ENCODE results near the gene KCNJ13. TPM values are rescaled to one million over a fixed set of nuclear protein-coding genes. Genes with fewer than 3 reads are reported as not detected.

KCNJ13 gene
- total and polyA plus RNA-seq, 4 donors, result 17.2 TPM; not detected in 3

- H3K27ac ChIP-seq (ENCODE audit: low read depth in 1 of 2, low read length in 2 of 2), result no peak overlapping the region
- H3K4me3 ChIP-seq (ENCODE audit: low read length in 2 of 2), result no peak overlapping the region
- no peak for DNase-seq
- H3K4me1 ChIP-seq (ENCODE audit: control insufficient read depth in 1 of 2, insufficient read depth in 2 of 2, low read length in 2 of 2), result no peaks in the 10 kb centered on the region
- ATAC-seq (ENCODE audit: low FRiP score), result no peak
- intact Hi-C loops (cut with DNase I), result no loop called here
- peaks cover 17 to 21% of the 10 kb centered on the region in 2 donors for H3K36me3 ChIP-seq (ENCODE audit: control insufficient read depth in 1 of 2, insufficient read depth in 2 of 2, low read length in 1 of 2)
- no peaks in the 10 kb centered on the region for H3K9me3 ChIP-seq (ENCODE audit: control insufficient read depth, low read length)
- 93 to 94% methylated on average over 1 of the region's 1 CpG for WGBS, 2 donors
- no peaks in the 10 kb centered on the region for H3K27me3 ChIP-seq (ENCODE audit: control insufficient read depth in 1 of 2, insufficient read depth in 2 of 2, low read length in 1 of 2)
Measured at GRCh38 chr2:232795920-232796319, 19.6 kb upstream of the KCNJ13 start.

GRCh38 chr2:232794981-232795380, 18.6 kb upstream of the KCNJ13 start:
- H3K36me3 ChIP-seq (ENCODE audit: control insufficient read depth in 1 of 2, insufficient read depth in 2 of 2, low read length in 1 of 2), result peaks cover 17 to 22% of the 10 kb centered on the region in 2 donors
- DNase-seq (no peak), ATAC-seq (ENCODE audit: low FRiP score) (no peak)
- intact Hi-C loops (cut with DNase I), result no loop called here
- H3K4me1 ChIP-seq (ENCODE audit: control insufficient read depth in 1 of 2, insufficient read depth in 2 of 2, low read length in 2 of 2), result no peaks in the 10 kb centered on the region
- no peaks in the 10 kb centered on the region for H3K9me3 ChIP-seq (ENCODE audit: control insufficient read depth, low read length)
- H3K4me3 ChIP-seq (ENCODE audit: low read length in 2 of 2), result no peak overlapping the region
- no peak overlapping the region for H3K27ac ChIP-seq (ENCODE audit: low read depth in 1 of 2, low read length in 2 of 2)
- H3K27me3 ChIP-seq (ENCODE audit: control insufficient read depth in 1 of 2, insufficient read depth in 2 of 2, low read length in 1 of 2), result no peaks in the 10 kb centered on the region
- 81 to 83% methylated on average over 1 of the region's 1 CpG for WGBS, 2 donors

GRCh38 chr2:232793271-232793670, 16.9 kb upstream of the KCNJ13 start:
- DNase-seq, result no peak
- Histone ChIP-seq H3K4me3 (ENCODE audit: low read length in 2 of 2) (no peak overlapping the region), H3K27me3 (ENCODE audit: control insufficient read depth in 1 of 2, insufficient read depth in 2 of 2, low read length in 1 of 2) (no peaks in the 10 kb centered on the region), H3K27ac (ENCODE audit: low read depth in 1 of 2, low read length in 2 of 2) (no peak overlapping the region), H3K36me3 (ENCODE audit: control insufficient read depth in 1 of 2, insufficient read depth in 2 of 2, low read length in 1 of 2) (peaks cover 17 to 22% of the 10 kb centered on the region in 2 donors), H3K9me3 (ENCODE audit: control insufficient read depth, low read length) (no peaks in the 10 kb centered on the region), H3K4me1 (ENCODE audit: control insufficient read depth in 1 of 2, insufficient read depth in 2 of 2, low read length in 2 of 2) (no peaks in the 10 kb centered on the region)
- intact Hi-C loops (cut with DNase I), result no loop called here
- WGBS, 2 donors, result 79 to 90% methylated on average over 4 of the region's 4 CpGs
- no peak for ATAC-seq (ENCODE audit: low FRiP score)

GRCh38 chr2:232791518-232791917, 15.2 kb upstream of the KCNJ13 start:
- DNase-seq, result no peak
- intact Hi-C loops (cut with DNase I), result no loop called here
- Histone ChIP-seq H3K27ac (ENCODE audit: low read depth in 1 of 2, low read length in 2 of 2) (no peak overlapping the region), H3K4me3 (ENCODE audit: low read length in 2 of 2) (no peak overlapping the region), H3K36me3 (ENCODE audit: control insufficient read depth in 1 of 2, insufficient read depth in 2 of 2, low read length in 1 of 2) (peaks cover 13 to 22% of the 10 kb centered on the region in 2 donors), H3K27me3 (ENCODE audit: control insufficient read depth in 1 of 2, insufficient read depth in 2 of 2, low read length in 1 of 2) (no peaks in the 10 kb centered on the region), H3K9me3 (ENCODE audit: control insufficient read depth, low read length) (no peaks in the 10 kb centered on the region), H3K4me1 (ENCODE audit: control insufficient read depth in 1 of 2, insufficient read depth in 2 of 2, low read length in 2 of 2) (no peaks in the 10 kb centered on the region)
- WGBS, 2 donors, result 91 to 95% methylated on average over 4 of the region's 4 CpGs
- no peak for ATAC-seq (ENCODE audit: low FRiP score)

GRCh38 chr2:232789082-232789481, 12.7 kb upstream of the KCNJ13 start:
- Histone ChIP-seq H3K4me1 (ENCODE audit: control insufficient read depth in 1 of 2, insufficient read depth in 2 of 2, low read length in 2 of 2) (no peaks in the 10 kb centered on the region), H3K27ac (ENCODE audit: low read depth in 1 of 2, low read length in 2 of 2) (no peak overlapping the region), H3K9me3 (ENCODE audit: control insufficient read depth, low read length) (no peaks in the 10 kb centered on the region), H3K27me3 (ENCODE audit: control insufficient read depth in 1 of 2, insufficient read depth in 2 of 2, low read length in 1 of 2) (no peaks in the 10 kb centered on the region), H3K36me3 (ENCODE audit: control insufficient read depth in 1 of 2, insufficient read depth in 2 of 2, low read length in 1 of 2) (peaks cover 11 to 14% of the 10 kb centered on the region in 2 donors), H3K4me3 (ENCODE audit: low read length in 2 of 2) (no peak overlapping the region)
- DNase-seq, result no peak
- no peak for ATAC-seq (ENCODE audit: low FRiP score)
- WGBS, 2 donors, result 67 to 75% methylated on average over 4 of the region's 4 CpGs
- intact Hi-C loops (cut with DNase I), result no loop called here

GRCh38 chr2:232787806-232788205, 11.4 kb upstream of the KCNJ13 start:
- peaks cover 8 to 10% of the 10 kb centered on the region in 2 donors for H3K36me3 ChIP-seq (ENCODE audit: control insufficient read depth in 1 of 2, insufficient read depth in 2 of 2, low read length in 1 of 2)
- no peaks in the 10 kb centered on the region for H3K4me1 ChIP-seq (ENCODE audit: control insufficient read depth in 1 of 2, insufficient read depth in 2 of 2, low read length in 2 of 2)
- no peaks in the 10 kb centered on the region for H3K9me3 ChIP-seq (ENCODE audit: control insufficient read depth, low read length)
- intact Hi-C loops (cut with DNase I), result no loop called here
- no peak for ATAC-seq (ENCODE audit: low FRiP score)
- no peaks in the 10 kb centered on the region for H3K27me3 ChIP-seq (ENCODE audit: control insufficient read depth in 1 of 2, insufficient read depth in 2 of 2, low read length in 1 of 2)
- no peak overlapping the region for H3K4me3 ChIP-seq (ENCODE audit: low read length in 2 of 2)
- H3K27ac ChIP-seq (ENCODE audit: low read depth in 1 of 2, low read length in 2 of 2), result no peak overlapping the region
- DNase-seq, result no peak

- DNase-seq, result no peak
- Histone ChIP-seq H3K9me3 (ENCODE audit: control insufficient read depth, low read length) (no peaks in the 10 kb centered on the region), H3K4me3 (ENCODE audit: low read length in 2 of 2) (no peak overlapping the region), H3K36me3 (ENCODE audit: control insufficient read depth in 1 of 2, insufficient read depth in 2 of 2, low read length in 1 of 2) (peaks cover 0 to 2% of the 10 kb centered on the region in 2 donors), H3K27ac (ENCODE audit: low read depth in 1 of 2, low read length in 2 of 2) (no peak overlapping the region), H3K27me3 (ENCODE audit: control insufficient read depth in 1 of 2, insufficient read depth in 2 of 2, low read length in 1 of 2) (no peaks in the 10 kb centered on the region), H3K4me1 (ENCODE audit: control insufficient read depth in 1 of 2, insufficient read depth in 2 of 2, low read length in 2 of 2) (peaks cover 0 to 1% of the 10 kb centered on the region in 2 donors)
- intact Hi-C loops (cut with DNase I), result no loop called here
- no peak for ATAC-seq (ENCODE audit: low FRiP score)
Measured at GRCh38 chr2:232783278-232783677, 6.9 kb upstream of the KCNJ13 start.

GRCh38 chr2:232781765-232782164, 5.4 kb upstream of the KCNJ13 start:
- Histone ChIP-seq H3K4me3 (ENCODE audit: low read length in 2 of 2) (no peak overlapping the region), H3K4me1 (ENCODE audit: control insufficient read depth in 1 of 2, insufficient read depth in 2 of 2, low read length in 2 of 2) (peaks cover 0 to 1% of the 10 kb centered on the region in 2 donors), H3K27me3 (ENCODE audit: control insufficient read depth in 1 of 2, insufficient read depth in 2 of 2, low read length in 1 of 2) (no peaks in the 10 kb centered on the region), H3K27ac (ENCODE audit: low read depth in 1 of 2, low read length in 2 of 2) (no peak overlapping the region), H3K9me3 (ENCODE audit: control insufficient read depth, low read length) (no peaks in the 10 kb centered on the region), H3K36me3 (ENCODE audit: control insufficient read depth in 1 of 2, insufficient read depth in 2 of 2, low read length in 1 of 2) (peaks cover 0 to 2% of the 10 kb centered on the region in 2 donors)
- no peak for DNase-seq
- no peak for ATAC-seq (ENCODE audit: low FRiP score)
- intact Hi-C loops (cut with DNase I), result no loop called here

GRCh38 chr2:232779934-232780333, 3.6 kb upstream of the KCNJ13 start:
- H3K4me3 ChIP-seq (ENCODE audit: low read length in 2 of 2), result no peak overlapping the region
- H3K9me3 ChIP-seq (ENCODE audit: control insufficient read depth, low read length), result no peaks in the 10 kb centered on the region
- DNase-seq (no peak), ATAC-seq (ENCODE audit: low FRiP score) (no peak)
- no peaks in the 10 kb centered on the region for H3K36me3 ChIP-seq (ENCODE audit: control insufficient read depth in 1 of 2, insufficient read depth in 2 of 2, low read length in 1 of 2)
- H3K27ac ChIP-seq (ENCODE audit: low read depth in 1 of 2, low read length in 2 of 2), result no peak overlapping the region
- intact Hi-C loops (cut with DNase I), result no loop called here
- no peaks in the 10 kb centered on the region for H3K27me3 ChIP-seq (ENCODE audit: control insufficient read depth in 1 of 2, insufficient read depth in 2 of 2, low read length in 1 of 2)
- WGBS, 2 donors, result 4 to 11% methylated on average over 1 of the region's 1 CpG
- H3K4me1 ChIP-seq (ENCODE audit: control insufficient read depth in 1 of 2, insufficient read depth in 2 of 2, low read length in 2 of 2), result peaks cover 0 to 1% of the 10 kb centered on the region in 2 donors

Data from aorta (tissue), 5 donors.